Mucosa of descending colon (tissue), 3 donors: ENCODE measurements around the gene TRIP11. TPM values are rescaled to one million over a fixed set of nuclear protein-coding genes. Genes with fewer than 3 reads are reported as not detected.
A peak's percentile ranks its signal among the peaks of the same experiment; 100 is the strongest.

ENCODE experiments used
- ATAC-seq: fragments of 200-7000 bp; cut with Tn5 transposase; one replicate; pipeline ENCODE4 v1.9.1; 2020; ENCODE audit warnings: mild to moderate bottlenecking, moderate library complexity
- DNase-seq, 3 donors: peaks; one replicate each; pipeline ENCODE4 v3.0.0-alpha.2; 2020
- H3K36me3 ChIP-seq: fragments of 200-600 bp; one replicate; pipeline ENCODE4 v1.8.0; 2021; ENCODE audit warnings: low read depth, mild to moderate bottlenecking
- H3K4me1 ChIP-seq: fragments of 200-600 bp; one replicate; pipeline ENCODE4 v1.8.0; 2021; ENCODE audit warnings: low read depth, mild to moderate bottlenecking
- H3K4me3 ChIP-seq: fragments of 200-600 bp; one replicate; pipeline ENCODE4 v1.8.0; 2021; ENCODE audit warnings: mild to moderate bottlenecking
- H3K9me3 ChIP-seq: fragments of 200-600 bp; one replicate; pipeline ENCODE4 v1.8.0; 2021; ENCODE audit warnings: mild to moderate bottlenecking
- CTCF ChIP-seq: fragments of 200-600 bp; IDR thresholded peaks from one replicate; pipeline ENCODE4 v1.8.0; 2022; ENCODE audit warnings: antibody characterized with exemption, mild to moderate bottlenecking
- intact Hi-C, 2 donors: fragments of 100-400 bp; cut with DNase I in 1 of 2; cut with micrococcal nuclease in 1 of 2; formaldehyde crosslinking; loops; one replicate each; pipeline versions ENCODE4 v1.11.0 to v1.11.1; 2022; cut with DNase I, micrococcal nuclease
- total RNA-seq, 3 donors: library from RNA; stranded (reverse); fragmentation: NEBNext Ultra II Directional in 2 of 3; extraction: Animal tissue kit (Norgen Biotek cat#: 25700) in 2 of 3; gene quantifications; one replicate each; pipeline versions ENCODE4 v1.2.1 to v1.2.4, GENCODE V29; 2021 to 2023
- donor health status: DM: no; HTN: no; CAD: no; lungs with moderate emphysema.
- donor health status: DM: no; HTN: no; CAD: no.
- donor health status: DM: no; HTN: yes; CAD: no.

The TRIP11 gene
- total RNA-seq, 3 donors from 2014 or later: 48.1 to 67.3 (median 54.6) TPM

- Histone ChIP-seq H3K36me3 (no peaks in the 10 kb centered on the region), H3K4me1 (peaks cover 21% of the 10 kb centered on the region), H3K9me3 (peaks cover 6% of the 10 kb centered on the region), H3K4me3 (no peak overlapping the region)
- DNase-seq (no peak), ATAC-seq (no peak)
- no peak for TF ChIP-seq CTCF
- intact Hi-C loops: no loop called here
Measured at GRCh38 chr14:92041203-92041602, 1.3 kb upstream of the TRIP11 start.

- intact Hi-C loops: no loop called here
- no peak for TF ChIP-seq CTCF
- Histone ChIP-seq H3K4me3 (peak overlapping the region; percentile 76), H3K4me1 (peaks cover 23% of the 10 kb centered on the region), H3K36me3 (no peaks in the 10 kb centered on the region), H3K9me3 (no peaks in the 10 kb centered on the region)
- peak in 1 of 3 donors; percentile 56 for DNase-seq
- peak; percentile 66 for ATAC-seq
Measured at GRCh38 chr14:92040431-92041051, 682 bp upstream of the TRIP11 start.

- intact Hi-C loops: no loop called here
- ATAC-seq: peak; percentile 39
- TF ChIP-seq CTCF: no peak
Measured at GRCh38 chr14:92039063-92039718, 668 bp downstream of the TRIP11 start.

DNA sequence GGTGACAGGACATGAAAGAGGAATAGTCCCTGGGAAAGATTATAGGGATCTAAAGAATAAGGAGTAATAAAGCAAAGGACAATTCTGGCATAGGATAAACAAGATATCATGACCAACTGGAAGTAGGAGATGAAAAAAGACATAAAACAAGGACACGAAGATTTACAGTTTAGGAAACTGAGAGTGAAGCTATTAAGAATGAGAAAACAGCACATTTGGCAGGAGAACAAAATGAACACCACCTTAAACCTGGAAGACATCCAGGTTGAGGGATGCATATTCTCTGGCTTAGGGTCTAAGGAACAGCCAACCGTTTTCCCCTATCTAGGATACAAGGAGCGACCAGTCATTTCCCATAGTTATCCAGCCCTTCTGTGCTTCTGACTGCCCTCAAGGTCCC is 1.9 kb downstream of the TRIP11 start:
- intact Hi-C loops: no loop called here
- Histone ChIP-seq H3K4me1 (peaks cover 23% of the 10 kb centered on the region), H3K4me3 (no peak overlapping the region), H3K9me3 (no peaks in the 10 kb centered on the region), H3K36me3 (no peaks in the 10 kb centered on the region)
- ATAC-seq: no peak
- no peak for DNase-seq
- no peak for TF ChIP-seq CTCF

More at GRCh38 chr14:92039063-92039718, 668 bp downstream of the TRIP11 start:
- Histone ChIP-seq H3K9me3 (no peaks in the 10 kb centered on the region), H3K4me3 (peak overlapping the region; percentile 76), H3K4me1 (peaks cover 23% of the 10 kb centered on the region), H3K36me3 (no peaks in the 10 kb centered on the region)
- DNase-seq: peak in 1 of 3 donors; percentile 62

GRCh38 chr14:92035890-92036289 is 4.0 kb downstream of the TRIP11 start:
- Histone ChIP-seq H3K4me1 (peaks cover 20% of the 10 kb centered on the region), H3K9me3 (no peaks in the 10 kb centered on the region), H3K4me3 (no peak overlapping the region), H3K36me3 (no peaks in the 10 kb centered on the region)
- no peak for ATAC-seq
- no peak for DNase-seq
- no peak for TF ChIP-seq CTCF
- intact Hi-C loops: no loop called here
